ENCODE results near the gene BMP3.
"Not testable (repeated sequence)": the region's sequence is repeated elsewhere in the genome, so short reads cannot be mapped to it uniquely, and the experiment has no call there.

BMP3 gene

GRCh38 chr4:81030061-81030980, at the start of gene BMP3:
Gene BMP3, plus strand, starts transcription at chr4:81030708. Its CDS starts 577 bp downstream, at chr4:81031285.
- no peak for DNase-seq (ENCODE audit: low read depth in 2 of 2, low spot score in 1 of 2)

GRCh38 chr4:80986011-80986410, 44.5 kb upstream of the BMP3 start:
- no peak for DNase-seq (ENCODE audit: low read depth in 2 of 2, low spot score in 1 of 2)

DNA sequence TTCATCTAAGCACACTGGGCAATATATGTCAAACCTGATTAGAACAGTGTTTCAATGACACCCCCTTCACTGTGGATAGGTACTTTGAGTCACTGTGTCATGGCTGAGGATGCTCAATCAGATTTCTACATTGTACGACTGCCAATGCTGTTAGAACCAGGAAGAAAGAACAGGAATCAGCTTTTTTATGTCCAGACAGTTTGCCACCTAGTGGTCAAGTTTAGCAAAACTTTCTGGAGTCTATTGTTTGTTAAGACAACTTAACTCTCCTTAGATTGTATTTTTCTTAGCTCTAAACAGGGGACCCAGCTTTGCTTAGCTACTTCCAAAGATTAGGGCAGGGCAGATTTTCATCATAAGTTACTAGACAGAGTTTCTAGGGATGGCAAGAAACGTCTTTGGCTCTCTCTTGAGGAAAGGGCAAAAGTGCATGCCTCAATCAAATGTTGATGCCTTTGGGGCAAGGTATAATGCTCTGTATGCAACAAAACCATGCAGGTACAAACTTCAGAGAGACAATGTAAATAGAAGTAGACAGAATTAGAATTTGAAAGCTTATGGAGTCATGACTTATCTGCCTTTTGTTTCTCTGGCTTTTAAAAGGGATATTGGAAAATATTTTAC, 40.5 kb upstream of the BMP3 start:
- DNase-seq (ENCODE audit: low read depth in 2 of 2, low spot score in 1 of 2): no peak

- no peak for DNase-seq (ENCODE audit: low read depth in 2 of 2, low spot score in 1 of 2)
Measured at GRCh38 chr4:80990851-80991250, 39.7 kb upstream of the BMP3 start.

DNA sequence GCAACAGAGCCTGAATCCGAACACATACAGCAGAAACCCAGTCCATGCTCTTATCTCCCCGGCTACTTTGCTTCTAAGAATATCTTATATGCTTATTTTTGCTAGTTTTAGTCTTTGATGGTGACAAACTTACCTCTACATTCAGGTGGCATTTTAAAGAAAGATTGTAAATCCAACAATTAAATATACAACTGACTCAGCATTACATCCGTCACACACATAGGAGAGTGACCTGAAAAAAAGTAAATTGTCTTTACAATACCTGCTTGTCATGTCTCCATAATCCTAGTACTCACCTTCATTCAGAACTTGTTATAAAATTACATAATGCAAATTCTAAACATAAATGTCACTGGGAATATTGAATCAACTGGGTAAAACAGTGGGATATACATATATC, 30.6 kb upstream of the BMP3 start:
- DNase-seq (ENCODE audit: low read depth in 2 of 2, low spot score in 1 of 2): no peak

- no peak for DNase-seq (ENCODE audit: low read depth in 2 of 2, low spot score in 1 of 2)
Measured at GRCh38 chr4:81003597-81004111, 26.9 kb upstream of the BMP3 start.

DNA sequence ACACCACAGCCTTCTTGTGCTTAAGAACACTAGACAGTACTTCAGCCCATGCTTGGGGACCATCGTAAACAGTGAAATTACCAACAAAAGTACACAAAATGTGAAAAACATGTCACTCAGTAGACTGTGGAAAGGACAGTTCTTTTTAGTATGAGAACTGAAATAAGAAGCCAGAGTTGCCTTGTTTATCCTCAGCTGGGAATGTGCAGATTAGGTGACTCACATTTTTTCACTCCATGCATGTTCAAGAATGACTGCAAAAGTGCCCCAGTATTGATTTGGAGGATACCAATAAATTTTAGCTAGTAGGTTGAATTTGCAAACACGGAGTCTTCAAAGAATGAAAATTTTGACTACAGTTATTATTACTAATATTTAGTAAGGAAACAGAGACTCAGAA, 23.1 kb upstream of the BMP3 start:
- no peak for DNase-seq (ENCODE audit: low read depth in 2 of 2, low spot score in 1 of 2)

- not testable (repeated sequence) for DNase-seq (ENCODE audit: low read depth in 2 of 2, low spot score in 1 of 2)
Measured at GRCh38 chr4:81016566-81016965, 13.9 kb upstream of the BMP3 start.

DNA sequence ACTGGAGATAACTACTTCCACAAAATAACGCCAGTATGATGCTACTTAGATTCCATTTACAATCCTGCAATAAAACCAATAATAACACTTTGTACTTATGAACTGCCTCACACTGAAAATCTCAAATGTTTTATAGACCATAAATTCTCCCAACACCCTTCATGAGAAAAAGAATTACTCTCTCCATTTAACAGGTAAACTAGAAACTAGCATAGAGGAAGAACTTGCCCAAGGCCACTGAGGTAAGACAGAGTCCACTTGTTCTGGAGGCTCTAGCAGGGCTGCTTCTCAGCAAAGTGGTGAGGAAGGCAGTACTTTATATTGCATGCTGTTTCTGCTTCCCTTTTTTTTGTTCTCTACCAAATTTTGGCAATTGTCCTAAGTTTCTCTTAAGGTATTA, 11.5 kb upstream of the BMP3 start:
- DNase-seq (ENCODE audit: low read depth in 2 of 2, low spot score in 1 of 2): no peak

- no peak for DNase-seq (ENCODE audit: low read depth in 2 of 2, low spot score in 1 of 2)
Measured at GRCh38 chr4:81021142-81021944, 9.2 kb upstream of the BMP3 start.

GRCh38 chr4:81021981-81022380, 8.5 kb upstream of the BMP3 start:
- DNase-seq (ENCODE audit: low read depth in 2 of 2, low spot score in 1 of 2): no peak

DNA sequence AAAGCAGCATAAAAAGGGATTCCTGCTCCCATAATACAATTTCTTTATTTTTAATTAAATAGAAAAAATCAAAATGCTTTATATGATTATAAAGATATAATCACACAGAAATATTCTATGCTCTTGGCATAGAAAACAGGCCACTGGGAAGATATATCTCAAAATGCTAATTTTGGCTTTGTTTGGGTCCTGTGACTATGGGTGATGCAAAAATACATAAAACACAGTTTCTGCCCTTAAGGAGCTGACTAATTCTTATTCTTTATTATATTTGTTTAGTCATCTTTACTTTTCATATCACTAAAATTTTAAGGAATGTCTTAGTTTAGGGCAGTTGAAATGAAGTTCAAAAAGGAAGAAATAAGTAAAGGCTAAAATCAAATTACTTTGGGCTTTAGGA, 7.0 kb upstream of the BMP3 start:
- DNase-seq (ENCODE audit: low read depth in 2 of 2, low spot score in 1 of 2): no peak

DNA sequence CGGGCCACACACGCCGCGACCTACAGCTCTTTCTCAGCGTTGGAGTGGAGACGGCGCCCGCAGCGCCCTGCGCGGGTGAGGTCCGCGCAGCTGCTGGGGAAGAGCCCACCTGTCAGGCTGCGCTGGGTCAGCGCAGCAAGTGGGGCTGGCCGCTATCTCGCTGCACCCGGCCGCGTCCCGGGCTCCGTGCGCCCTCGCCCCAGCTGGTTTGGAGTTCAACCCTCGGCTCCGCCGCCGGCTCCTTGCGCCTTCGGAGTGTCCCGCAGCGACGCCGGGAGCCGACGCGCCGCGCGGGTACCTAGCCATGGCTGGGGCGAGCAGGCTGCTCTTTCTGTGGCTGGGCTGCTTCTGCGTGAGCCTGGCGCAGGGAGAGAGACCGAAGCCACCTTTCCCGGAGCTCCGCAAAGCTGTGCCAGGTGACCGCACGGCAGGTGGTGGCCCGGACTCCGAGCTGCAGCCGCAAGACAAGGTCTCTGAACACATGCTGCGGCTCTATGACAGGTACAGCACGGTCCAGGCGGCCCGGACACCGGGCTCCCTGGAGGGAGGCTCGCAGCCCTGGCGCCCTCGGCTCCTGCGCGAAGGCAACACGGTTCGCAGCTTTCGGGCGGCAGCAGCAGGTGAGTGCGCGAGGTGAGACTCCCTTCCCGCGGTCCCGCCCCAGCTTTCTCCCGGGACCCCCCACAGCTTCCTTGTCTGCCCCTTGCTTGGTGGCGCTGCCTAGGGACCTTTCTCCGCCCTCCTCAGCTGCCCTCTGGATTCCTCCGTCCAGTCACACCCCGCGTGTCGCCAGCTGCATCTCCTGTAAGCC, 678 bp downstream of the BMP3 start:
- no peak for DNase-seq (ENCODE audit: low read depth in 2 of 2, low spot score in 1 of 2)

- no peak for DNase-seq (ENCODE audit: low read depth in 2 of 2, low spot score in 1 of 2)
Measured at GRCh38 chr4:81031796-81032551, 1.5 kb downstream of the BMP3 start.

- no peak for DNase-seq (ENCODE audit: low read depth in 2 of 2, low spot score in 1 of 2)
Measured at GRCh38 chr4:81032771-81033684, 2.5 kb downstream of the BMP3 start.

- DNase-seq (ENCODE audit: low read depth in 2 of 2, low spot score in 1 of 2): no peak
Measured at GRCh38 chr4:81038636-81039350, 8.3 kb downstream of the BMP3 start.

DNA sequence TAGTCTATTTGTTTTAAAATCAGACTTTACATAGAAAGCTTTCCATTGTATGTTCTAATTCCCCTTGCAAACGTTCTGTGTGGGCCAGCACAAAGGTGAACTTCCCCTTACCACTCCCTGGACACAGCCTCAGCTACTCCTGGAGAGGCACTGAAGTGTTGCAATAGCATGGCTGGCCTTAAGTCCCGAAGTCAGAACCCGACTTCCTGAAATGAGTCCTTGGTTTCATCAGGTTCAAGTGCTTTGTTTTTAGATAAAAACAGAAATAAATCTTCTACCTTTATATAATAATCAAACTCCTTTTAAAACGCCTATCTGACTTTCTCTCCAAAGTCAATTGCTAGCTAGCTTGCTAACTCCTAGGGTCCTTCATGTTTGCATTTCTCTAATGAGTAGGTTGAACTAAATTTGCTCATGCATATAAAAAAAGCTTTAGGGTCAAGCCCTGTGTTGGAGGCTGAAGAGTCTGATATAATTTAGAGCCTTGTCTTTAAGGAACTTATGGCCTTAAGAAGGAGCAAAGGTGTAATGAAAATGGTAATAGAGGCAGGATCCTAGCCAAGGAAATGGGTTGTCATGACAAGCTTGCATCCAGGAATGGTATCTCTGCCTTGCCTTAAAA, 9.0 kb downstream of the BMP3 start:
- DNase-seq (ENCODE audit: low read depth in 2 of 2, low spot score in 1 of 2): no peak

All from stimulated activated CD8-positive, alpha-beta memory T cell treated with anti-CD3 and anti-CD28 coated beads, Interleukin-4, amount 100 ng/mL, for 4 hours (primary cell).